Neural cell (in vitro differentiated cells): ENCODE measurements around the gene CETN2. TPM values are rescaled to one million over a fixed set of nuclear protein-coding genes. Genes with fewer than 3 reads are reported as not detected.

Experiments
- H2AFZ ChIP-seq: fragments of 200-600, 300-800 bp; sonication (generic), shearing (Covaris generic); 2 replicates; pipeline ENCODE4 v1.6.0; 2014; ENCODE audit warnings: low read depth, mild to moderate bottlenecking, antibody characterized with exemption, low read length, moderate library complexity
- H3F3A ChIP-seq: fragments of 200-600 bp; shearing (Covaris generic); 2 replicates; pipeline ENCODE4 v1.6.1; 2016; ENCODE audit warnings: mild to moderate bottlenecking, moderate library complexity, mixed read lengths, antibody characterized with exemption, low read length; ENCODE audit not compliant: insufficient read depth, poor library complexity, severe bottlenecking
- H3K27ac ChIP-seq: fragments of 200-600, 300-800 bp; sonication (generic), shearing (Covaris generic); 2 replicates; pipeline ENCODE4 v1.5.1; 2014; ENCODE audit warnings: mild to moderate bottlenecking, low read length, moderate library complexity
- H3K27me3 ChIP-seq: fragments of 300-800, 200-600 bp; sonication (generic), shearing (Covaris generic); 2 replicates; pipeline ENCODE4 v1.6.0; 2014; ENCODE audit warnings: mild to moderate bottlenecking, low read depth, low read length, moderate library complexity; ENCODE audit not compliant: insufficient read depth
- H3K36me3 ChIP-seq: fragments of 300-800, 200-600 bp; sonication (generic), shearing (Covaris generic); 2 replicates; pipeline ENCODE4 v1.5.1; 2014; ENCODE audit warnings: mild to moderate bottlenecking, antibody characterized with exemption, low read length, moderate library complexity; ENCODE audit not compliant: insufficient read depth
- H3K4me2 ChIP-seq: fragments of 300-800, 200-600 bp; sonication (generic), shearing (Covaris generic); 2 replicates; pipeline ENCODE4 v1.6.0; 2014; ENCODE audit warnings: mild to moderate bottlenecking, low read length
- H3K4me3 ChIP-seq: fragments of 300-800, 200-600 bp; sonication (generic), shearing (Covaris generic); 2 replicates; pipeline ENCODE4 v1.5.1; 2014; ENCODE audit warnings: mild to moderate bottlenecking, low read length, moderate library complexity
- H3K79me2 ChIP-seq: fragments of 200-600 bp; shearing (Covaris generic); replicated peaks from 2 replicates; pipeline ENCODE4 v1.6.0; 2014; ENCODE audit warnings: mild to moderate bottlenecking, low read length, moderate library complexity; ENCODE audit not compliant: insufficient read depth
- H3K9ac ChIP-seq: fragments of 300-800, 200-600 bp; sonication (generic), shearing (Covaris generic); 2 replicates; pipeline ENCODE4 v1.6.1; 2016; ENCODE audit warnings: mild to moderate bottlenecking, low read length, mixed read lengths
- H3K9me2 ChIP-seq: fragments of 200-600 bp; shearing (Covaris generic); 2 replicates; pipeline ENCODE4 v1.6.1; 2016; ENCODE audit warnings: mild to moderate bottlenecking, low read length, mixed read lengths; ENCODE audit not compliant: insufficient read depth
- H3K9me3 ChIP-seq: fragments of 200-600, 300-800 bp; sonication (generic), shearing (Covaris generic); 2 replicates; pipeline ENCODE4 v1.6.1; 2016; ENCODE audit warnings: mild to moderate bottlenecking, mixed run types, low read length, moderate library complexity, mixed read lengths
- H4K20me1 ChIP-seq: fragments of 200-600 bp; shearing (Covaris generic); 2 replicates; pipeline ENCODE4 v1.6.1; 2016; ENCODE audit warnings: mild to moderate bottlenecking, mixed run types; ENCODE audit not compliant: insufficient read depth
- EP300 ChIP-seq: fragments of 450-650 bp; conservative IDR thresholded peaks from 2 replicates; pipeline ENCODE4 v1.6.1; 2014; ENCODE audit warnings: antibody characterized with exemption, mild to moderate bottlenecking, moderate library complexity; ENCODE audit not compliant: poor library complexity, severe bottlenecking
- EZH2 ChIP-seq: fragments of 200-600, 300-800 bp; shearing (Covaris generic), sonication (generic); IDR thresholded peaks from 2 replicates; pipeline ENCODE4 v1.6.1; 2014; ENCODE audit warnings: antibody characterized with exemption, low read length, borderline replicate concordance, mild to moderate bottlenecking; ENCODE audit not compliant: insufficient read depth, poor library complexity, severe bottlenecking
- MXI1 ChIP-seq: fragments of 450-650 bp; conservative IDR thresholded peaks from 2 replicates; pipeline ENCODE4 v1.6.1; 2014; ENCODE audit warnings: antibody characterized with exemption, mild to moderate bottlenecking; ENCODE audit not compliant: poor library complexity, severe bottlenecking
- POLR2AphosphoS5 ChIP-seq: IDR thresholded peaks from 2 replicates; pipeline ENCODE4 v1.6.1; 2012
- RAD21 ChIP-seq: fragments of 450-650 bp; conservative IDR thresholded peaks from 2 replicates; pipeline ENCODE4 v1.6.1; 2014; ENCODE audit warnings: antibody characterized with exemption, mild to moderate bottlenecking, moderate library complexity
- REST ChIP-seq: IDR thresholded peaks from 2 replicates; pipeline ENCODE4 v1.6.1; 2012; ENCODE audit warnings: borderline replicate concordance
- SMC3 ChIP-seq: fragments of 450-650 bp; conservative IDR thresholded peaks from 2 replicates; pipeline ENCODE4 v1.6.1; 2014; ENCODE audit warnings: antibody characterized with exemption, mild to moderate bottlenecking, moderate library complexity; ENCODE audit not compliant: poor library complexity
- TAF1 ChIP-seq: IDR thresholded peaks from 2 replicates; pipeline ENCODE4 v1.6.1; 2012; ENCODE audit warnings: low read depth
- polyA plus RNA-seq: library from polyadenylated mRNA; depleted of rRNA; stranded (reverse); fragments of >200 nt; gene quantifications from 2 replicates; pipeline ENCODE4 v1.2.3, GENCODE V29; 2014
- TF ChIP-seq, protein P1 (sequence below): fragments of 450-650 bp; IDR thresholded peaks from 2 replicates; pipeline ENCODE4 v1.5.1; 2014; ENCODE audit warnings: antibody characterized with exemption, mild to moderate bottlenecking, moderate library complexity; ENCODE audit not compliant: poor library complexity, severe bottlenecking

The CETN2 gene
- polyA plus RNA-seq, 1 donor from 2014 or later = 163 TPM

- no peak overlapping the region for H2AFZ ChIP-seq
- H3K27ac ChIP-seq = no peak overlapping the region
- no peak overlapping the region for H3K4me2 ChIP-seq
- no peaks in the 10 kb centered on the region for H3K27me3 ChIP-seq
- H3K9me2 ChIP-seq = no peaks in the 10 kb centered on the region
- H3F3A ChIP-seq = no peaks in the 10 kb centered on the region
- H4K20me1 ChIP-seq = no peaks in the 10 kb centered on the region
- H3K9me3 ChIP-seq = no peaks in the 10 kb centered on the region
- H3K79me2 ChIP-seq = no peaks in the 10 kb centered on the region
- no peak overlapping the region for H3K9ac ChIP-seq
- H3K4me3 ChIP-seq = no peak overlapping the region
- no peak for TF ChIP-seq POLR2AphosphoS5
- TF ChIP-seq, protein P1, sequence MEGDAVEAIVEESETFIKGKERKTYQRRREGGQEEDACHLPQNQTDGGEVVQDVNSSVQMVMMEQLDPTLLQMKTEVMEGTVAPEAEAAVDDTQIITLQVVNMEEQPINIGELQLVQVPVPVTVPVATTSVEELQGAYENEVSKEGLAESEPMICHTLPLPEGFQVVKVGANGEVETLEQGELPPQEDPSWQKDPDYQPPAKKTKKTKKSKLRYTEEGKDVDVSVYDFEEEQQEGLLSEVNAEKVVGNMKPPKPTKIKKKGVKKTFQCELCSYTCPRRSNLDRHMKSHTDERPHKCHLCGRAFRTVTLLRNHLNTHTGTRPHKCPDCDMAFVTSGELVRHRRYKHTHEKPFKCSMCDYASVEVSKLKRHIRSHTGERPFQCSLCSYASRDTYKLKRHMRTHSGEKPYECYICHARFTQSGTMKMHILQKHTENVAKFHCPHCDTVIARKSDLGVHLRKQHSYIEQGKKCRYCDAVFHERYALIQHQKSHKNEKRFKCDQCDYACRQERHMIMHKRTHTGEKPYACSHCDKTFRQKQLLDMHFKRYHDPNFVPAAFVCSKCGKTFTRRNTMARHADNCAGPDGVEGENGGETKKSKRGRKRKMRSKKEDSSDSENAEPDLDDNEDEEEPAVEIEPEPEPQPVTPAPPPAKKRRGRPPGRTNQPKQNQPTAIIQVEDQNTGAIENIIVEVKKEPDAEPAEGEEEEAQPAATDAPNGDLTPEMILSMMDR = no peak
- TF ChIP-seq TAF1 = no peak
- no peak for TF ChIP-seq EP300
- TF ChIP-seq SMC3 = no peak
- no peak for TF ChIP-seq EZH2
- TF ChIP-seq RAD21 = no peak
- TF ChIP-seq REST = no peak
- TF ChIP-seq MXI1 = no peak
- H3K36me3 ChIP-seq = no peaks in the 10 kb centered on the region
These were observed 39.4 kb upstream of the CETN2 start for GRCh38 chrX:152869972-152870371.

DNA sequence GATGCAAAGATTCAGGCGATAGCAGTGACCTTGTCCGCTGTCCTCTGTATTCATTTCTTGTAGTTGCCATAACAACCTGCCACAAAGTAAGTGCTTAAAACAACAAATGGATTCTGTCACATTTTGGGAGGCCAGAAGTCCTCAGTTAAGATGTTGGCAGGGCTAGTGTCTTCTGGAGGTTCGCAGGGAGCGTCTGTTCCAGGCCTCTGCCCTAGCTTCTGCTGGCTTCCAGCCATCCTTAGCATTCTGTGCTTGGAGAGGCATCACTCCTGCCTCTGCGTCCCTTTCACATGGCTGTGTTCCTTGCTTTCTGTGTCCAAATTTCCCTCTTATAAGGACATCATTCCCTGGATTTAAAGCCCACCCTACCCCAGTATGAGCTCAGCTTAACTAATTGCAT, 35.8 kb upstream of the CETN2 start:
- H3K27ac ChIP-seq = no peak overlapping the region

More for the DNA sequence above, 35.8 kb upstream of the CETN2 start:
- H3K79me2 ChIP-seq = no peaks in the 10 kb centered on the region
- no peaks in the 10 kb centered on the region for H3K9me2 ChIP-seq
- no peak overlapping the region for H3K9ac ChIP-seq
- H3K4me2 ChIP-seq = no peak overlapping the region
- no peaks in the 10 kb centered on the region for H3K27me3 ChIP-seq
- H3K9me3 ChIP-seq = no peaks in the 10 kb centered on the region
- no peak overlapping the region for H3K4me3 ChIP-seq
- no peak for TF ChIP-seq RAD21
- no peak for TF ChIP-seq SMC3
- TF ChIP-seq POLR2AphosphoS5 = no peak
- TF ChIP-seq REST = no peak
- no peak for TF ChIP-seq MXI1
- TF ChIP-seq, protein P1 = no peak
- no peak for TF ChIP-seq EP300
- no peak for TF ChIP-seq EZH2
- TF ChIP-seq TAF1 = no peak
- no peaks in the 10 kb centered on the region for H3K36me3 ChIP-seq
- no peak overlapping the region for H2AFZ ChIP-seq
- H4K20me1 ChIP-seq = no peaks in the 10 kb centered on the region
- no peaks in the 10 kb centered on the region for H3F3A ChIP-seq
